ENCODE data around the gene SPOCD1.

Gene SPOCD1

DNA sequence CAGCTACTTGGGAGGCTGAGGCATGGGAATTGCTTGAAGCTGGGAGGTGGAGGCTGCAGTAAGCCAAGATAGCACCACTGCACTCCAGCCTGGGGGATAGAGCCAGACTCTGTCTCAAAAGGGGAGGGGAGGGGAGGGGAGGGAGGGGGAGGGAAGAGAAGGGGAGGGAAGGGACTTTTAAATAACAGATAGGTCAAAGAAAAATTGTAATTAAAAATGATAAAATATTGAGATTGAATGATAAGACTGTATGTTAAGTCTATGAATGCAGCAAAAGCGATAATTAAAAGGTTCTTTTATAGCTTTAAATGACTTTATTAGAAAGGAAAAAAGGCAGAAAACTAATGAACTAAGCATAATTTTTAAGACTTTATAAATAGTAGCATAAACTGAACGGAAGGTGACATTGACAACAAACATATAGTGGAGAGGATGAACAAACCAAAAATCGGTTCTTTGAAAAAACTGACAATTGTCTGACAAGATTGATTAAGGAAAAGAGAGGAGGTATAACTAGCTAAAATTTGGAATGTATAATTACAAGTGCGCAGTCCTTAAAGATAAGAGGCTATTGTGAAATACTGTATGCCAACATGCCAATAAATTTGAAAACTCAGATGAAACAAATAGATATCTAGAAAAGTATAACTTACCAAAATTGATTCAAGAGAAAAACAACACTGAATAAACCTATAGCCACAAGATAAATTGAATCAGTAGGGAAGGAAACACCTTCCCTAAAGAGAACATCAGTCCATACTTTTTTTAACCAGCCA, 8.4 kb downstream of the SPOCD1 start:
- H3K36me3 ChIP-seq (ENCODE audit: control insufficient read depth in 2 of 2, insufficient read depth in 1 of 2, low read length in 2 of 2): no peaks in the 10 kb centered on the region
- H3K27ac ChIP-seq (ENCODE audit: extremely low read depth, low read depth, low read length): no peak overlapping the region
- H3K4me3 ChIP-seq (ENCODE audit: low read depth, low read length): no peak overlapping the region
- CTCF ChIA-PET: interaction anchor here (0.6 to 0.8 kb wide), 2 partner anchors 18 to 19 kb away, joined by 3 read pairs; no protein-coding TSS in a partner anchor
- POLR2A ChIA-PET: no interaction called here
- no peaks in the 10 kb centered on the region for H3K9me3 ChIP-seq (ENCODE audit: control insufficient read depth, insufficient read depth, low read depth, low read length)
- TF ChIP-seq ZBTB17 (tag by site-specific recombination; IDR thresholded peaks at IDR 0.05) (no peak), GFI1B (tag by site-specific recombination; IDR thresholded peaks at IDR 0.05) (no peak), YY2 (tag by site-specific recombination; IDR thresholded peaks at IDR 0.05) (no peak), ZNF248 (tag by site-specific recombination; IDR thresholded peaks at IDR 0.05) (no peak), KLF7 (tag by site-specific recombination; IDR thresholded peaks at IDR 0.05; ENCODE audit: borderline replicate concordance) (no peak)
- TF ChIP-seq, protein P1, sequence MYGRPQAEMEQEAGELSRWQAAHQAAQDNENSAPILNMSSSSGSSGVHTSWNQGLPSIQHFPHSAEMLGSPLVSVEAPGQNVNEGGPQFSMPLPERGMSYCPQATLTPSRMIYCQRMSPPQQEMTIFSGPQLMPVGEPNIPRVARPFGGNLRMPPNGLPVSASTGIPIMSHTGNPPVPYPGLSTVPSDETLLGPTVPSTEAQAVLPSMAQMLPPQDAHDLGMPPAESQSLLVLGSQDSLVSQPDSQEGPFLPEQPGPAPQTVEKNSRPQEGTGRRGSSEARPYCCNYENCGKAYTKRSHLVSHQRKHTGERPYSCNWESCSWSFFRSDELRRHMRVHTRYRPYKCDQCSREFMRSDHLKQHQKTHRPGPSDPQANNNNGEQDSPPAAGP (tag by site-specific recombination; IDR thresholded peaks at IDR 0.05): no peak
- TF ChIP-seq, protein P2, sequence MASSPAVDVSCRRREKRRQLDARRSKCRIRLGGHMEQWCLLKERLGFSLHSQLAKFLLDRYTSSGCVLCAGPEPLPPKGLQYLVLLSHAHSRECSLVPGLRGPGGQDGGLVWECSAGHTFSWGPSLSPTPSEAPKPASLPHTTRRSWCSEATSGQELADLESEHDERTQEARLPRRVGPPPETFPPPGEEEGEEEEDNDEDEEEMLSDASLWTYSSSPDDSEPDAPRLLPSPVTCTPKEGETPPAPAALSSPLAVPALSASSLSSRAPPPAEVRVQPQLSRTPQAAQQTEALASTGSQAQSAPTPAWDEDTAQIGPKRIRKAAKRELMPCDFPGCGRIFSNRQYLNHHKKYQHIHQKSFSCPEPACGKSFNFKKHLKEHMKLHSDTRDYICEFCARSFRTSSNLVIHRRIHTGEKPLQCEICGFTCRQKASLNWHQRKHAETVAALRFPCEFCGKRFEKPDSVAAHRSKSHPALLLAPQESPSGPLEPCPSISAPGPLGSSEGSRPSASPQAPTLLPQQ (tag by site-specific recombination; IDR thresholded peaks at IDR 0.05): no peak
- no peaks in the 10 kb centered on the region for H3K4me1 ChIP-seq (ENCODE audit: control insufficient read depth, insufficient read depth, low read length)

DNA sequence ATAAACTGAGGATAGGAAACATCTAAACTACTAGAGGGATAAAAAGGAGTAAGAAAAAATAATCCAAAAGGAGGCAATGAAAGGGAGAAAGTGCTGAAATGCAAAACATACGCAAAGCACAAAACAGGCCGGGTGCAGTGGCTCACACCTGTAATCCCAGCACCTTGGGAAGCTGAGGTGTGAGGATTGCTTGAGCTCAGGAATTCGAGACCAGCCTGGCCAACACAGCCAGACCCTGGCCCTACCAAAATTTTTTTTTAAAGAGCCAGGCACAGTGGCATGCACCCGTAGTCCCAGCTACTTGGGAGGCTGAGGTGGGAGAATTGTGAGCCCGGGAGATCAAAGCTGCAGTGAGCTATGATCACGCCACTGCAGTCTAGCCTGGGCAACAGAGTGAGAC, 10.5 kb downstream of the SPOCD1 start:
- Histone ChIP-seq H3K4me3 (ENCODE audit: low read depth, low read length) (no peak overlapping the region), H3K36me3 (ENCODE audit: control insufficient read depth in 2 of 2, insufficient read depth in 1 of 2, low read length in 2 of 2) (no peaks in the 10 kb centered on the region), H3K27ac (ENCODE audit: extremely low read depth, low read depth, low read length) (no peak overlapping the region), H3K4me1 (ENCODE audit: control insufficient read depth, insufficient read depth, low read length) (no peaks in the 10 kb centered on the region), H3K9me3 (ENCODE audit: control insufficient read depth, insufficient read depth, low read depth, low read length) (no peaks in the 10 kb centered on the region)
- CTCF ChIA-PET: interaction anchor here (1.1 to 3.2 kb wide), 4 partner anchors 10 to 158 kb away, joined by 3 to 16 read pairs (median 8); partner anchors contain the start of gene SPOCD1
- TF ChIP-seq ZNF394 (tag by site-specific recombination; IDR thresholded peaks at IDR 0.05; ENCODE audit: borderline replicate concordance): no peak
- peak; percentile 65 for TF ChIP-seq ZNF121 (tag by site-specific recombination; IDR thresholded peaks at IDR 0.05)
- POLR2A ChIA-PET: interaction anchor here (0.6 kb wide), 1 partner anchor 84 kb away, joined by 4 read pairs; no protein-coding TSS in a partner anchor

DNA sequence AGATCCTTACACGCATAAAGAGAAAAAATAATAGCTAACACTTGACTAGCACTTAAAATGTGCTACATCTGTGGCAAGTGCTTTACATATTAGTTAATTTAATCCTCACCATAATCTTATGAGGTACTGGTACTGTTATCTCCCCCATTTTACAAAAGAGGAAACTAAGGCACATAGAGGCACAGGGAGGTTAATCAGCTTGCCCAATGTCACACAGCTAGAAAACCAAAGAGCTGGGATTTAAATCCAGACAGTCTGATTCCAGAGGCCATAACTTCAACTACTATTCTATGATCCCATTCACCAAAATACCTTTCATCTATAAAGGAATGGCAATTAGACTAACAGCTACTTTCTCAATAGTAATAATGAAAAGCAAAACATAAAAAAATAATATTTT, 11.7 kb downstream of the SPOCD1 start:
- Histone ChIP-seq H3K27ac (ENCODE audit: extremely low read depth, low read depth, low read length) (no peak overlapping the region), H3K4me1 (ENCODE audit: control insufficient read depth, insufficient read depth, low read length) (no peaks in the 10 kb centered on the region), H3K4me3 (ENCODE audit: low read depth, low read length) (no peak overlapping the region), H3K9me3 (ENCODE audit: control insufficient read depth, insufficient read depth, low read depth, low read length) (no peaks in the 10 kb centered on the region), H3K36me3 (ENCODE audit: control insufficient read depth in 2 of 2, insufficient read depth in 1 of 2, low read length in 2 of 2) (no peaks in the 10 kb centered on the region)
- no peak for TF ChIP-seq ZNF274 (IDR thresholded peaks at IDR 0.05; ENCODE audit: low read length)
- TF ChIP-seq ZNF274 (tag by site-specific recombination; IDR thresholded peaks at IDR 0.05; ENCODE audit: borderline replicate concordance): no peak
- TF ChIP-seq ZNF664 (tag by site-specific recombination; IDR thresholded peaks at IDR 0.05): peak; percentile 73
- TF ChIP-seq, protein P3, sequence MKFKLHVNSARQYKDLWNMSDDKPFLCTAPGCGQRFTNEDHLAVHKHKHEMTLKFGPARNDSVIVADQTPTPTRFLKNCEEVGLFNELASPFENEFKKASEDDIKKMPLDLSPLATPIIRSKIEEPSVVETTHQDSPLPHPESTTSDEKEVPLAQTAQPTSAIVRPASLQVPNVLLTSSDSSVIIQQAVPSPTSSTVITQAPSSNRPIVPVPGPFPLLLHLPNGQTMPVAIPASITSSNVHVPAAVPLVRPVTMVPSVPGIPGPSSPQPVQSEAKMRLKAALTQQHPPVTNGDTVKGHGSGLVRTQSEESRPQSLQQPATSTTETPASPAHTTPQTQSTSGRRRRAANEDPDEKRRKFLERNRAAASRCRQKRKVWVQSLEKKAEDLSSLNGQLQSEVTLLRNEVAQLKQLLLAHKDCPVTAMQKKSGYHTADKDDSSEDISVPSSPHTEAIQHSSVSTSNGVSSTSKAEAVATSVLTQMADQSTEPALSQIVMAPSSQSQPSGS (tag by site-specific recombination; IDR thresholded peaks at IDR 0.05; ENCODE audit: low read depth): no peak
- TF ChIP-seq, protein P4, sequence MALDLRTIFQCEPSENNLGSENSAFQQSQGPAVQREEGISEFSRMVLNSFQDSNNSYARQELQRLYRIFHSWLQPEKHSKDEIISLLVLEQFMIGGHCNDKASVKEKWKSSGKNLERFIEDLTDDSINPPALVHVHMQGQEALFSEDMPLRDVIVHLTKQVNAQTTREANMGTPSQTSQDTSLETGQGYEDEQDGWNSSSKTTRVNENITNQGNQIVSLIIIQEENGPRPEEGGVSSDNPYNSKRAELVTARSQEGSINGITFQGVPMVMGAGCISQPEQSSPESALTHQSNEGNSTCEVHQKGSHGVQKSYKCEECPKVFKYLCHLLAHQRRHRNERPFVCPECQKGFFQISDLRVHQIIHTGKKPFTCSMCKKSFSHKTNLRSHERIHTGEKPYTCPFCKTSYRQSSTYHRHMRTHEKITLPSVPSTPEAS (tag by site-specific recombination; IDR thresholded peaks at IDR 0.05): no peak
- no peak for TF ChIP-seq ZNF169 (tag by site-specific recombination; IDR thresholded peaks at IDR 0.05)
- no peak for TF ChIP-seq ZNF292 (tag by site-specific recombination; IDR thresholded peaks at IDR 0.05; ENCODE audit: borderline replicate concordance, low read depth)
- POLR2A ChIA-PET: no interaction called here
- CTCF ChIA-PET: interaction anchor here (0.5 to 3.2 kb wide), 5 partner anchors 12 to 844 kb away, joined by 3 to 16 read pairs (median 4); partner anchors contain the start of gene SPOCD1

All from HEK293 (cell line).